Type B pancreatic cell (in vitro differentiated cells): ENCODE results near the gene XPNPEP1. TPM values are rescaled to one million over a fixed set of nuclear protein-coding genes. Genes with fewer than 3 reads are reported as not detected.

Source experiments
- DNase-seq: peaks from one replicate; pipeline ENCODE4 v3.0.0; 2021; ENCODE audit warnings: mixed read lengths; ENCODE audit not compliant: unreplicated experiment; ENCODE audit errors: extremely low spot score
- H3K27ac Mint-ChIP-seq: 2 replicates; pipeline ENCODE4 v1.8.0; 2021; ENCODE audit warnings: mild to moderate bottlenecking, mixed read lengths
- H3K27me3 Mint-ChIP-seq: 2 replicates; pipeline ENCODE4 v1.8.0; 2021; ENCODE audit warnings: mixed read lengths
- H3K36me3 Mint-ChIP-seq: 2 replicates; pipeline ENCODE4 v1.8.0; 2021; ENCODE audit warnings: mixed read lengths
- H3K4me1 Mint-ChIP-seq: one replicate; pipeline ENCODE4 v1.8.0; 2021; ENCODE audit warnings: mixed read lengths; ENCODE audit not compliant: unreplicated experiment
- H3K4me3 Mint-ChIP-seq: 2 replicates; pipeline ENCODE4 v1.8.0; 2021; ENCODE audit warnings: mild to moderate bottlenecking, mixed read lengths
- H3K9me3 Mint-ChIP-seq: 2 replicates; pipeline ENCODE4 v1.8.0; 2021; ENCODE audit warnings: mixed read lengths
- CTCF ChIP-seq: fragments of 200-600 bp; sonication (generic); conservative IDR thresholded peaks from 2 replicates; pipeline ENCODE4 v1.5.0; 2021; ENCODE audit warnings: antibody characterized with exemption, mild to moderate bottlenecking
- total RNA-seq: library from RNA; stranded (reverse); gene quantifications from 2 replicates; pipeline ENCODE4 v1.2.1, GENCODE V29; 2021; ENCODE audit warnings: low replicate concordance

The XPNPEP1 gene
- total RNA-seq, 1 donor from 2014 or later, result 76.6 TPM

GRCh38 chr10:109894516-109894915 is 28.8 kb downstream of the XPNPEP1 start:
- Mint-ChIP-seq H3K27me3 (no peaks in the 10 kb centered on the region), H3K4me3 (no peak overlapping the region), H3K4me1 (peaks cover 28% of the 10 kb centered on the region), H3K36me3 (peaks cover 48% of the 10 kb centered on the region), H3K27ac (no peak overlapping the region), H3K9me3 (no peaks in the 10 kb centered on the region)
- no peak for TF ChIP-seq CTCF
- DNase-seq, result no peak

GRCh38 chr10:109893386-109893785 is 29.9 kb downstream of the XPNPEP1 start:
- Mint-ChIP-seq H3K27me3 (no peaks in the 10 kb centered on the region), H3K4me1 (peaks cover 28% of the 10 kb centered on the region), H3K36me3 (peaks cover 38% of the 10 kb centered on the region), H3K27ac (peak overlapping the region; percentile 80), H3K9me3 (no peaks in the 10 kb centered on the region), H3K4me3 (no peak overlapping the region)
- DNase-seq, result no peak
- no peak for TF ChIP-seq CTCF

GRCh38 chr10:109892931-109893330 is 30.4 kb downstream of the XPNPEP1 start:
- Mint-ChIP-seq H3K27ac (peak overlapping the region; percentile 80), H3K27me3 (no peaks in the 10 kb centered on the region), H3K4me3 (no peak overlapping the region), H3K36me3 (peaks cover 33% of the 10 kb centered on the region), H3K9me3 (no peaks in the 10 kb centered on the region), H3K4me1 (peaks cover 28% of the 10 kb centered on the region)
- no peak for DNase-seq
- TF ChIP-seq CTCF, result no peak

- Mint-ChIP-seq H3K4me3 (no peak overlapping the region), H3K4me1 (peaks cover 33% of the 10 kb centered on the region), H3K9me3 (no peaks in the 10 kb centered on the region), H3K36me3 (peaks cover 35% of the 10 kb centered on the region), H3K27ac (no peak overlapping the region), H3K27me3 (no peaks in the 10 kb centered on the region)
- TF ChIP-seq CTCF, result no peak
- no peak for DNase-seq
These were observed 31.2 kb downstream of the XPNPEP1 start for GRCh38 chr10:109892117-109892516.

GRCh38 chr10:109891105-109891504 is 32.2 kb downstream of the XPNPEP1 start:
- DNase-seq, result no peak
- Mint-ChIP-seq H3K27ac (no peak overlapping the region), H3K4me1 (peaks cover 41% of the 10 kb centered on the region), H3K36me3 (peaks cover 39% of the 10 kb centered on the region), H3K27me3 (no peaks in the 10 kb centered on the region), H3K4me3 (no peak overlapping the region), H3K9me3 (no peaks in the 10 kb centered on the region)
- no peak for TF ChIP-seq CTCF

GRCh38 chr10:109889867-109890266 is 33.4 kb downstream of the XPNPEP1 start:
- no peaks in the 10 kb centered on the region for H3K9me3 Mint-ChIP-seq
- no peak overlapping the region for H3K4me3 Mint-ChIP-seq
- peaks cover 42% of the 10 kb centered on the region for H3K4me1 Mint-ChIP-seq
- DNase-seq, result no peak
- TF ChIP-seq CTCF, result no peak
- peaks cover 39% of the 10 kb centered on the region for H3K36me3 Mint-ChIP-seq
- no peak overlapping the region for H3K27ac Mint-ChIP-seq
- no peaks in the 10 kb centered on the region for H3K27me3 Mint-ChIP-seq
